Measurements from ENCODE around the gene SENP7.

Gene SENP7

GRCh38 chr3:101325393-101326134, 187.4 kb downstream of the SENP7 start:
- TF ChIP-seq GATA3 (IDR thresholded peaks at IDR 0.05; ENCODE audit: low read depth, low read length) (no peak), GATA2 (IDR thresholded peaks at IDR 0.05; ENCODE audit: low read depth, low read length) (no peak)

DNA sequence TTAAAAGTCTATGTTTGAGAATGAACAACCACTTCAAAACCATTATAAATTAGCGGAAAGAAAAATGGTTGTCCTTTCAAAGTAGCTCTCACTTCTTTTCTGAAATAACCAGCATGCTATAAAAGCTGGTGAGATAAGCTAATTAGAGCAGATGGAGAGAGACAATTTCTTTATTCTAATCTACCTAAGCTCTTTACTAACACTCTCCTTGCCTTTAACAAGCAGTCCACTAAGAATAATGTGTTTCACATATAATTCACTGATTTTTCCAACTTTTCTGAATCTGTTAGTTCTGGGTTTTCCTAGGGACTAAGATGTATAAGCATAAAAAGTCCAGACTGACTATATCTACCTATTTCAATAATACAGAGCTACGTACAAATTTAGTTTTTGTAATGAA, 192.5 kb downstream of the SENP7 start, which contains the start of gene IMPG2:
IMPG2 (minus strand) TSS at position 101 of the 400 bp plus-strand sequence. CDS start 203 bp downstream, outside the sequence.
- TF ChIP-seq GATA2 (IDR thresholded peaks at IDR 0.05; ENCODE audit: low read depth, low read length) (no peak), GATA3 (IDR thresholded peaks at IDR 0.05; ENCODE audit: low read depth, low read length) (no peak)

DNA sequence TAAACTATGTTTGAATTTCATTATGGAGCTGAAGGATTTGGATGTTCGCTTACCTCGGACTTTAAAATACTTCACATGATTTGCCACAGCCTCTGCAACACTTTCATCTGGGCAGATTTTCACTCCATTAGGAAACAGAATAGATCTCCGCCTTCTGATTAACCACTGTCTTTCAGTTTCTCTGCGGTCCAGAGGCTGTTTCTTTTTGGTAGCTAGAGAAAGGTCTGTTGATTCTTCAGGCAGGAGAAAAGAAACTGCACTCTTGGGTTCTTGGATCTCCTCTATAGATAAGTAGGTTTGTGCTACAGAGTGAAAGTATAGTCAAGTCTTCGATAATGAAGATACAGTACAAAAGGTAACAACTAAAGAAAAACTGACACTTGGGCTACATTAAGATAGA, 193.5 kb downstream of the SENP7 start:
- no peak for TF ChIP-seq GATA2 (IDR thresholded peaks at IDR 0.05; ENCODE audit: low read depth, low read length)

- no peak for TF ChIP-seq GATA3 (IDR thresholded peaks at IDR 0.05; ENCODE audit: low read depth, low read length)
- TF ChIP-seq GATA2 (IDR thresholded peaks at IDR 0.05; ENCODE audit: low read depth, low read length): no peak
Measured at GRCh38 chr3:101312545-101312944, 200.5 kb downstream of the SENP7 start.

GRCh38 chr3:101311676-101312075, 201.3 kb downstream of the SENP7 start:
- TF ChIP-seq GATA2 (IDR thresholded peaks at IDR 0.05; ENCODE audit: low read depth, low read length): no peak

- no peak for TF ChIP-seq GATA2 (IDR thresholded peaks at IDR 0.05; ENCODE audit: low read depth, low read length)
- TF ChIP-seq GATA3 (IDR thresholded peaks at IDR 0.05; ENCODE audit: low read depth, low read length): no peak
Measured at GRCh38 chr3:101310978-101311375, 202.0 kb downstream of the SENP7 start.

- no peak for TF ChIP-seq GATA3 (IDR thresholded peaks at IDR 0.05; ENCODE audit: low read depth, low read length)
- TF ChIP-seq GATA2 (IDR thresholded peaks at IDR 0.05; ENCODE audit: low read depth, low read length): no peak
Measured at GRCh38 chr3:101303836-101304235, 209.2 kb downstream of the SENP7 start.

- no peak for TF ChIP-seq GATA2 (IDR thresholded peaks at IDR 0.05; ENCODE audit: low read depth, low read length)
- TF ChIP-seq GATA3 (IDR thresholded peaks at IDR 0.05; ENCODE audit: low read depth, low read length): no peak
Measured at GRCh38 chr3:101303089-101303731, 209.8 kb downstream of the SENP7 start.

GRCh38 chr3:101300073-101300472, 212.9 kb downstream of the SENP7 start:
- TF ChIP-seq GATA3 (IDR thresholded peaks at IDR 0.05; ENCODE audit: low read depth, low read length) (no peak), GATA2 (IDR thresholded peaks at IDR 0.05; ENCODE audit: low read depth, low read length) (no peak)

GRCh38 chr3:101292027-101292426, 221.0 kb downstream of the SENP7 start:
- TF ChIP-seq GATA2 (IDR thresholded peaks at IDR 0.05; ENCODE audit: low read depth, low read length) (no peak), GATA3 (IDR thresholded peaks at IDR 0.05; ENCODE audit: low read depth, low read length) (no peak)

GRCh38 chr3:101288294-101288693, 224.7 kb downstream of the SENP7 start:
- TF ChIP-seq GATA3 (IDR thresholded peaks at IDR 0.05; ENCODE audit: low read depth, low read length) (no peak), GATA2 (IDR thresholded peaks at IDR 0.05; ENCODE audit: low read depth, low read length) (no peak)

GRCh38 chr3:101284757-101285156, 228.3 kb downstream of the SENP7 start:
- TF ChIP-seq GATA3 (IDR thresholded peaks at IDR 0.05; ENCODE audit: low read depth, low read length) (no peak), GATA2 (IDR thresholded peaks at IDR 0.05; ENCODE audit: low read depth, low read length) (no peak)

DNA sequence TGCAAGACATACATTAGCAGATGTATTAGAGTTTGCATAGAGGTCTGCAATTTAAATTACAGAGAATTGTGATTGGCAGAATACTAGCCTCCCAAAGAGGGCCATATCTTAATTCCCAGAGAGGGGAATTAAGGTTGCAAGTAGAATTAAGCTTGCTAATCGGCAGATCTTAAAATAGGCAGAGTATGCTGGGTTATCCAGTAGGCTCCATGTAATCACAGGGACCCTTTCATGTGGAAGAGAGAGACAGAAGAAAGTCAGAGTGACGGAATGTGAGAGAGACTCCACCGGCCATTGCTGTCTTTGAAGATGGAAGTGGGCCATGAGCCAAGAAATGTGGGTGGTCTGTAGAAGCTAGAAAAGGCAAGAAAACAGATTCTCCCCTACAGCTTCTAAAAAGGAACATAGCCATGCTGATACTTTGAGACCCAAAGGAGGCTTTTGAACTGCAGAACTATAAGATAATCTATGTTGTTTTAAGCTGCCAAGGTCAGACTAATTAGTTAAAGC, 231.4 kb downstream of the SENP7 start:
- TF ChIP-seq GATA3 (IDR thresholded peaks at IDR 0.05; ENCODE audit: low read depth, low read length): no peak
- TF ChIP-seq GATA2 (IDR thresholded peaks at IDR 0.05; ENCODE audit: low read depth, low read length): no peak

DNA sequence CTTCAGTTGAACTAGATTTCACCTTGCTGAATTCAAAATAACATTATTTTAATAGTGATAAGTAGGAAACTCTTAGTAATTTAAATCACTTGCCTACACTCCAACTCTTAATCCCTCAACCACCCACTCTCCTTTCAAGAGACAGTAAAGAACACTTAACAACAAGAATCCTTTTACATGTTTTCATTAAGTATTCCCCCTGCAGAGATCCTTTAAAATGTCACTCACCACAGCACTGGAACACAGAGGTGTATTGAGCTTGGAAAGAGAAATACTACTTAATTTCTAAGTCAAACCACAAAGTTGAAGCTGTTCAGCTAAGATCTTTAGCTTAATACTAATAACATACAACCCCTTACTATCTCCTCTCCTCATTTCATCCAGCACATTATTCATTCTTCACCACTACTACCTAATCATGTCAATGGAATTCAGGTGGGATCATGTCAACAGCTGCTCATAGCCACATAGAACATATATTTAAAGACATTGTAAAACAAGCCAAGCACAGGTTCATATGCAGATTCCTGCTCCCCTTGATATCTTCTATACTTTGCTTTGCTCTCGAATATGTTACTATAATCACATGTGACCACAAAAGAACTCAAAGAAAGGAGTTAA, 233.1 kb downstream of the SENP7 start:
- TF ChIP-seq GATA2 (IDR thresholded peaks at IDR 0.05; ENCODE audit: low read depth, low read length) (no peak), GATA3 (IDR thresholded peaks at IDR 0.05; ENCODE audit: low read depth, low read length) (no peak)

GRCh38 chr3:101279162-101279561, 233.8 kb downstream of the SENP7 start:
- TF ChIP-seq GATA2 (IDR thresholded peaks at IDR 0.05; ENCODE audit: low read depth, low read length) (no peak), GATA3 (IDR thresholded peaks at IDR 0.05; ENCODE audit: low read depth, low read length) (no peak)

All from SH-SY5Y (cell line).